Measurements from ENCODE around the gene LGALS9B.
A peak's percentile ranks its signal among the peaks of the same experiment; 100 is the strongest.
"Not testable (repeated sequence)": the region's sequence is repeated elsewhere in the genome, so short reads cannot be mapped to it uniquely, and the experiment has no call there.

The LGALS9B gene

DNA sequence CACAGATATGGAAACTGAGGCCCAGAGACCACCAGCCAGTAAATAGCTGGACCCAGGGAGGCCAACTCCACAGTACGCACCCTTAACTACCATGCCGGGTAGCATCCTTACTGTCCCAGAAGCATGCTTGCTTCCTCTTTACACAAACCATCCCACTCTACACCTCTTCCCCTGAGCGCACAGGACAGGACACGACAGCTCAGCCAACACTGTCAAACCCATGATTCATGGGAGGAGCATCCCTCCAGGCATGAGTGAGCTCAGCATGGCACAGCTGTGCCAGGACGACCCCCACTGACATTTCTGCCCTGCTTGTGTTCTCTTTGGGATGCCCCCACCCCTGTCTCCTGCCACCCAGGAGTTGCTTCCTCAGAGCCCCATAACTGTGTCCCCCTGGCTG is 340 bp downstream of the LGALS9B start:
- DNase-seq (ENCODE audit: low spot score): peak; percentile 20

DNA sequence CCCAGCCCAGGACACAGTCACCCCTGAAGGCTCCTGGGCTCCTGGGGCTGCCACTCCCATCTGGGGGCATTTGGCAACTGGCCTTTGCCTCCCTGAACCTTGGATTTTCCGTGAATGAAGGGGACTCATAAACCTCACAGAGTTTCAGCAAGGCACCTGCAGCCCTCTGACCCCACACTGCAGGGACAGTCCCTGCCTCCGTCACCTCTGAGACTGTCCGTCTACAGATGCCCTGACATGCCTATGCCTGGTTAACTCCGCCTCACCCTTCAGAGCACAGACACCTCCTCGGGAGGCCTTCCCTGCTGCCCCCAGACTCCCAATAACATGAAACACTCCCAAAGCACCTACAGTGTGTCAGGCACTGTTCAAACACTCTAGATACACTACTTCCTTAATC is 786 bp downstream of the LGALS9B start:
- not testable (repeated sequence) for DNase-seq (ENCODE audit: low spot score)

DNA sequence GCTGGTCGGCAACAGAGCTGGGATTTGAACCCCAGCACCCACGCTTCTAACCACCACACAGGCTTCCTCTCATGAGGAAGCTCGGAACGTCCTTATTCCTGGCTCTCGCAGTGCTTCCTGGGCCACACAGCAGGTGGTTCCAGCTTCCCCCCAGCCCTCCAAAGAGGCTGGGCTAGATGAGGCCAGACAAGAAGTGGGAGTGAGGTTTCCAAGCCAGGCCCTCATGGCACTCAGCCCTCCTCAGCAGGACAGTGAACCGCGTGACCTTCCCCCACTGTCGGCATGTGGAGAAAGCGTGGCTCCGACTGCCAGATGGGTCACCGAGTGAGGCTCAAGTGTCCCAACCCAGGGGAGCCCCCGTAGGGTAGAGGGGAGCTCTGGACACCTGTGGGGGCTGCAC is 1.8 kb downstream of the LGALS9B start:
- DNase-seq (ENCODE audit: low spot score): peak; percentile 33

DNA sequence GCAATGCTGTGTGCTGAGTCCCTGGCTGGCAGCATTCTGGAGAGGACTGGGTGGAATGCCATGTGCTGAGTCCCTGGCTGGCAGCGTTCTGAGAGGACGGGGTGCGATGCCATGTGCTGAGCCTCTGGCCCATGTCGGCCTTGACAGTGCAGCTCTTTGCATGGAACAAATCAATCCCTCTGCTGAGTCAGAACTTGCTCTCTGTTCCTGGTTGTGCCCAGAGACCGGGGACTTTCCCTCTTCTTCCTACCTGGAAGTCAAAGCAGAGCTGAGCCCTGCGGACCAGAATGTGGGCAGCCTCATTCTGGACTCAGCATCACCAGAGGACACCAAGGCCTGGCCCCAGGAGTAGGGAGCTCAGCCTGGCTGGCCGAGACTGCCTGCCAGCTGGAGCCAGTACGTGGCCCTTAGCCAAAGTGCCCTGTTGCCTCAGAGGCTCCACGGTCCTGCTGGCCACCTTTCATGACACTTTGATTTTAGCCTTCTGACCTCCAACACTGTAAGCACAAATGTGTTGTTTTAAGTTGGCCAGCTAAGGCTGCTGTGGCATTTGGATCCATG is 2.4 kb downstream of the LGALS9B start:
- DNase-seq (ENCODE audit: low spot score): peak; percentile 12

DNA sequence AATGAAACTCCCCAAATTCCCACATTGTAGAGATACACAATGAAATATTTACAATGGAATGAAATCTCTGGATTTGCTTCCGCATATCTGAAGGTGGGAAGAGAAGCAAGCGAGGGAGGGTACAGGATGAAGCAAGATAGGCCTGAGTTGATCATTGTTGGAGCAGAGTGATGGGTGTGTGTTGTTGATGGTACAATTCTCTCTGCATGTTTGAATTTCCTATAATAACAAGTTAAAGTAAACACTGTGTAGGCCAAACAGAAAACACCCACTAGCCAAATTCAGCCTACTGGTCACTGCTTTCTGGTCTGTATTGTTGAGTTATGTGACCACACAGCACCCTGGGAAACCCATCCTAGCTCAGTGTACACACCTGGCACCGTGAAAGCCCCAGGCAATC is 5.2 kb downstream of the LGALS9B start:
- not testable (repeated sequence) for DNase-seq (ENCODE audit: low spot score)

DNA sequence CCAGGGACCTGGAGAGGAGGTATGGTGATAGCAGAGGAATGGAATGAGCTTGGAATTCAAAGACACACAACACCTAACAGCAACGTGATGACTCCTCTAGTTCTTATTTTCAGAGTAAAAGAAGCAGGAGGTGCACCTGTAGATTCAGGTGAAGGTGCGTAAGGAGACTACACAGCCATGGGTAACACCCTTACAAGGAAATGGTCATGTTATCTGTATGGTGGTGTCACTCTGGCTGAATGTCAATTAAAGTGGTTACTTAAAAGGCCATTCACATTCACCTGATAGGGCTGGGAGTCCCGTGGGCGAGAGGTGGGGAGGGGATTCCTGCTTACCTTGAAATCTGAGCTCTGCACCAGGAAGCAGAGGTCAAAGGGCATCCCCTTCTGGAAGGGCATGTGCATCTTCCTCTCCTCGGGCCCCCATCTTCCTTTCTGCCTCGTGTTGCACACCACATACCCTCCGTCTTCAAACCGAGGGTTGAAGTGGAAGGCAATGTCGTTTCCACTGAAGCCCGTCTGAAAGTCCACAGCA is 9.4 kb downstream of the LGALS9B start:
- not testable (repeated sequence) for DNase-seq (ENCODE audit: low spot score)

DNA sequence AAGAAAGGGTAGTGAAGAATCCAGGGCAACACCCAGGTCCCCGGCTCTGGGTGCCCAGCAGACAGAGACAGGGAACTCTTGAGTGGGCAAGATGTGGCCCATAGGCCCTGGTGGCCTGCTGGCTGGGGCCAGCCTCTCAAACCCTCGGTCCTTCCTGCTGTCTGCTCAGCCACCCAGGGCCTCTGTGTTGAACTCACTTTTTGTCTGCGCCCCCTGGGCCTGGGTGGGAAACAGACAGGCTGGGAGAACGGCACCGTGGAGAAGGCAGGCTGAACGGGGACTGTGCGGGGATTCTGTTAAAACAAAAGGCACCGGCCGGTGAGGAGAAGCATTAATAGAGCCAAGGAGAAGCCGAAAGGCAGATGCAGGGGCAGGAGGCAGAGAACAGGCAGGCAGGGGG is 12.2 kb downstream of the LGALS9B start:
- not testable (repeated sequence) for DNase-seq (ENCODE audit: low spot score)

DNA sequence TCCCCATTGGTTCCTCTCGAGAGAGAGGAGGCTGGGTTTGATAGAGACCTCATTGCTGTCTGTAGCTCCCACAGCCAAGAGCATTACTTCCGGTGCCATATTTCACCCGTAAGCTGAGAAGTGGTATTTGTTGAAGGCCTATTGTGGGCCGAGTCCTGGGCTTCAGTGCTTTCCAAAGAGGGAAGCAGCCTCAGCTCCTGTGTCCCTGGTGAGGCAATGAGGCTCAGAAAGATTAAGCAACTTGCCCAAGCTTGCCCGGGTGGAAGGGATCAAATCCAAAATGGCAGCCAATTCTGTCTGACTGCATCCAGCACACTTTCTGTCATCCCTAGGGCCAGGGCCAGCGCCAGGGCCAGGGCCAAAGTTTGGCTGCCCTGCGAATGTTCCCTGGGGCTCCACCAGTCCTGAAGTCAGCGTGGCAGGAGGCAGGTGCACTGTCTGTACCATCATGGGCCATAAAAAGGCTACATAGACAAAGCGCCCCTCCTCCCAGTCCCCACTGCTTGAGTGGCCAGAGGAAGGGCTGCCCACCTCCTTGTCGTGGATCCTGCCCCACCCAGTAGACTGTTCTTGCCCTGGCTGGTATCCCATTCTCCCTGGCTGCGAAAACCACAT is 13.4 kb downstream of the LGALS9B start:
- not testable (repeated sequence) for DNase-seq (ENCODE audit: low spot score)

DNA sequence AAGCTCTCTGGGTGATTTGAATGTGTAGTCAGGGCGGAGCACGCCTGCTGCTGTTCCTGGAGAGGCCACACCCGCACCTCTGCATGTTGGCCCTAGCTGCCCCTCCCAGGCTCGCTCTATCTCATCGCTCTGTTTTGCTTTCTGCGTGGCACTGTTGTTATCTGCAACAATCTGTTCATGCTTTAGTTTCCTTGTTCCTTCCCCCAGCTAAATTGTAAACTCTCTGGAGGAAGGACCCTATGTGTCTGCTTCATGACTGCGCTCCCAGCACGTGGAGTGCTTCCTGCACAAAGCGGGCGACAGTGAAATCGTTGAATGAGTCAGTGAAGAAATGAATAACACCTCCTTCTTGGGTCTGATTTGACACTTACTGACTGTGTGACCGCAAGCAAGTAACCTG is 16.5 kb downstream of the LGALS9B start:
- not testable (repeated sequence) for DNase-seq (ENCODE audit: low spot score)

DNA sequence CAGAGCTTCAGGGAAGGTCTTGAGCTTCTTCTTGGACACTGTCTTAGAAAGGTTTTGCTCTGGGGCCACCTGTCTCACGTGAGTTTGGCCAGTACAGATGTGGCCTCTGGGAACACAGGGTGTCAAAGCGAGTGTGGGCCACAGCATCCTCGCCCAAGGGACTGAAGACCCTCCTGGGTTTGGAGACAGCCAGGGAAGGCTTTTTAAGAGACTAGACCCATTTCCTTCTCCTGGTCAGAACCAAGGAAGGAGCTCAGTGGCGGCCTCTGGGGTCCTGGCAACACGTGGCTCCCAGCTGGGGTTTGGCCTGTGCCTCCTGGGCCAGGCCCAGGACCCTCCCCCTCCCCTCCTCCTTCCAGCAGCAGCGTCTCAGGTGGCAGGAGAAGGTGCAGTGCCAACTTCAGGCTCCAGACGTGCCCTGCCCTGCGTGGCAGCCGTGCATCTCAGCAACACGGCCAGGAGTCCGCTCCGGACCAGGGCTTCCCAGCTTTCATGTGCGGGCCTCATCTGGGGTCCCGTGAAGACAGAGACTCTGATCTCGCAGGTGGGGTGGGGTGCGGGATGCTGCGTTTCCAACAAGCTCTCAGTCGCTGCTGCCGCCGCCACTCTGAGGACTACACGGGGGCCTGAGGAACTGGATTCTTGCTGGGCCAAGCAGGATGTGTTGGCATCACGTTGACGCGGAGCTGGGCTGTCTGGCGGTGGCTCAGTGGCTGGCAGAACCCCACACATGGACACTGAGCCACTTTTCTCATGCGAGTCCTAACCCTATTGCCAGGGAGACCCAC is 19.6 kb downstream of the LGALS9B start:
- DNase-seq (ENCODE audit: low spot score): peak; percentile 34

DNA sequence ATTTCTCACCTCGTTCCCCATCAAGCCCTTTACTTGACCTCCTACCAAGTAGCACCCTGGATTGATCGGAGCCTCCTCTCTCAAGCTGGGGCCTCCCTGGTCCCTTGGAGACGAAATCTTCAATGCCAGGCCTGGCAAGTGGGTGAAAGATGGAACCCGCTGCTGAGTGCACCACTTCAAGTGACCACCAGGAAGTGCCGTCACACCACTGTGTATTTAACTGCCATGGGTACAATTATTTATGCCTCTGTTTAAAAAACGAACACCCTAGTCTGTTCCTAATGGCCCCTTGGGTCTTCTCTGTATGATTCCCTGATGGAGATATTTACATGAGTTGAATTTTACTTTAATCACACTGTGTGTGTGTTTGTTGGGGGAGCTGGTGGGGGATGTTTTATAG is 20.4 kb downstream of the LGALS9B start:
- peak; percentile 32 for DNase-seq (ENCODE audit: low spot score)

DNA sequence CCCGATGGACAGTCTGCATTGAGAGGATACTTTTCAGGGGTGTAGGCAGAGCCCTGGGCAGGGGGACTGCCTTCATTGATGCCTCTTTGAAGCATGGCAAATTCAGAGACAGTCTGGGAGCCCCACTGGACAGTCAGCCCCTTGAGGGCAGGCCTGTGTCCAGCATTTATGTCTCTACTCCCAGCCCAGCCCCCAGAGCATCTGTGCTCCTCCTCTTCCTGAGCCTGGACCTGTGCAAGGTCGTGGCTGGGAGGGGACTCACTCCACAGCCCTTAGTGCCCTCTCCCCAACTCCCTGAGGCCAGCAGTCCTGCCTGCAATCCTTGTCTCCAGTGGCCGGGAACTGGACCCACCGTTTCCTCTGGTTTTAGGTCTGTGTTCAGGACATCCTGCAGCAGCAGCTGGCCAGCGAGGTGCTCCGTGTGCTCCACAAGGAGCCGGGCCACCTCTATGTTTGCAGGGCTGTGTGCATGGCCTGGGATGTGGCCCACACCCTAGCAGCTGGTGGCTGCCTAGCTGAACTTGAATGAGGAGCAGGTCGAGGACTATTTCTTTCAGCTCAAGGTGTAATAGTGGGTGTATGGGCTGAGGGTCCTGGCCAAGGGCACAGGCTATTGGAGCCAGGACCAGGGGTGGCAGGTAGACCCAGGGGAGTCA is 22.6 kb downstream of the LGALS9B start:
- peak; percentile 24 for DNase-seq (ENCODE audit: low spot score)

DNA sequence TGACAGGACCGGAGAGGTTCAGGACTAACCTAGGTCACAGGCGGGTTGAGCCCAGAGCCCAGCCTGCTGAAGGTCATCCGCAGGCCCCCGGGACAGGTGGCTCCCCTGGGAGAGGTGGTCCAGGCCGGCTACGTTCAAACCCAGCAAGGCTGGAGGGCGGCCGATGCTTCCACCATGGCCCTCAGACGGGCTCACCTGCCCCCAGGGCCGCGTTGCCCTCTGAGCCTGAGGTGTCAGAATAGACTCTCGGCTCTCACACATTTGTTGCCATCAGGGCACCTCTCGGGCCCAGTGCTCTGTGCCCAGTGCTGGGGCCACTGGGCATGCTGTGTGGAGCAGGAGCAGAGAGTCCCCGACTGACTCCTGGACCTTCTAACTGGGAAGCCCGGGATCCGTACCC is 23.2 kb downstream of the LGALS9B start:
- DNase-seq (ENCODE audit: low spot score): peak; percentile 24

DNA sequence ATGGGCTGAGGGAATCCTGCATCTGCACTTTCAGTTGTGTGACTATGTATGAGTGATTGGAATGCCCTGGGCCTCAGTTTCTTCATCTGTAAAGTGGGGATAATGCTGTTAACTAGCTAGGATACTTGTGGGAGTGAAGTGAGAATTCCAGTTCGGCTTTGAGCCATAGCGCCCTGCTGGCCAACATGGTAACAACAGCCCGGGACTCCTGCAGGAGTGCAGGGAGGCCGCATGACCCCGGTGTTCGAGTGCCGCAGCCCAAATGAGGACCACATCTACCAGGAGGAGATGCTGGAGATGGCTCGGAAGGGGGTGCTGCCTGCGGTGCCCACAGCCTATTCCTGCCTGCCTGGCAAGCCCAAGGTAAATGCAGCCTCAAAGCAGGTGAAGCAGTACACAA is 23.7 kb downstream of the LGALS9B start:
- not testable (repeated sequence) for DNase-seq (ENCODE audit: low spot score)

DNA sequence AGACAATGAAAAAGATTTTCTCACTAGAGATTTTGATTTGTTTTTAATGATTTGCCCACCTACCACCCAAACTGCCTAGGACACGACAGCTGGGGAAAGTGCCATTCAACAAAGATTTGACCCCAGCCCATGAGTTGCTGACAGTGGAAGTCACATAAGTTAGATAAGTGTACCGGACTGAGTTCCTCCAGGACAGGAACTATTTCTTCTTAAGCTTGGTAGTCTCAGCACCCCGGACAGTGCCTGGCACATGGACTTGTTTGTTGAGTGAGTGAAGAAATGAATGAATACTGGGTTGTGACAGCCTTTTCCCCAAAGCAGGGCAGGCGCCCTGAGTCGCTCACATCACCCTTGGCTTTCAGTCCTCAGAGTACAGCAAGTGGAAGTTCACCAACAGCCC is 26.7 kb downstream of the LGALS9B start:
- DNase-seq (ENCODE audit: low spot score): peak; percentile 31

DNA sequence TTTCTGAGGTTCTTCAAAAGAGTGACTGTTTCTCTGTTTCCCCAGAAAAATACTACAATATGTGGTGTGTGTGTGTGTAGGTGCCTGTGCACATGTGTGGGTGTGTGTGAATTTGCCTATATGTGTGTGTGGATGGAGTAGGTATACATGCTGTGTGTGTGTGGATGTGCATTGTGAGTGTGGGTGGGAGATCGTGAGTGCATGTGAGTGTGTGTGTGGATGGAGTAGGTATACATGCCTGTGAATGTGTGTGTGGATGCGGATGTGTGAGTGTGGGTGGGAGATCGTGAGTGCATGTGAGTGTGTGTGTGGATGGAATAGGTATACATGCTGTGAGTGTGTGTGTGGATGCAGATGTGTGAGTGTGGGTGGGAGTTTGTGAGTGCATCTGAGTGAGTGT is 32.2 kb downstream of the LGALS9B start:
- DNase-seq (ENCODE audit: low spot score): not testable (repeated sequence)

DNA sequence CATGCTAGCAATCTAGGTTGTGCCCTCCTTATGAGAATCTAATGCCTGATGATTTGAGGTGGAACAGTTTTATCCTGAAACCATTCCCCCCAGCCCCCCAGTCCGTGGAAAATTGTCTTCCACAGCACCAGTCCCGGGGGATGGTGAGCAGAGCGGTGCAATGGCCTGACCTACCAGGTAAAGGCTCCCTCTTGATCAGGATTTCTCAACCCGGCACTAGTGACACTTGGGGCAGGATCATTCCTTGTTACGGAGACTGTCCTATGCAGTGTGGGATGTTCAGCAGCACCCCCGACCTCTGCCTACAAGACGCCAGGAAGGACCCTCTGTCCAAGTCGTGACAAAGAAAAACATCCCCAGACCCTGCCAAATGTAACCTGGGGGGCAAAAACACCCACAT is 34.0 kb downstream of the LGALS9B start:
- DNase-seq (ENCODE audit: low spot score): not testable (repeated sequence)

DNA sequence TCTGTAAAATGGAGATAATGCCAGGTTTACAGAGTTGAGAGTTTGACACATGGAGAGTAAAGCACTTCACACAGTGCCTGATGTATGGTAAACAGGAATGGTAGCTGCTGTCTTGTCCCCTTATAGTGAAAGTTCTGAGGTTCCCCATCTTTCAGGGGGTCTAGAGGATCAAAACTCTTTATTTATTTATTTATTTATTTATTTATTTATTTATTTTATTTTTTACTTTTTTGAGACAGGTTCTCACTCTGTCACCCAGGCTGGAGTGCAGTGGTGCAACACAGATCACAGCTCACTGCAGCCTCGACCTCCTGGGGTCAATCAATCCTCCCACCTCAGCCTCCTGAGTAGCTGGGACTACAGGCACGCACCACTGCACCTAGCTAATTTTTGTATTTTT is 40.1 kb downstream of the LGALS9B start:
- not testable (repeated sequence) for DNase-seq (ENCODE audit: low spot score)

DNA sequence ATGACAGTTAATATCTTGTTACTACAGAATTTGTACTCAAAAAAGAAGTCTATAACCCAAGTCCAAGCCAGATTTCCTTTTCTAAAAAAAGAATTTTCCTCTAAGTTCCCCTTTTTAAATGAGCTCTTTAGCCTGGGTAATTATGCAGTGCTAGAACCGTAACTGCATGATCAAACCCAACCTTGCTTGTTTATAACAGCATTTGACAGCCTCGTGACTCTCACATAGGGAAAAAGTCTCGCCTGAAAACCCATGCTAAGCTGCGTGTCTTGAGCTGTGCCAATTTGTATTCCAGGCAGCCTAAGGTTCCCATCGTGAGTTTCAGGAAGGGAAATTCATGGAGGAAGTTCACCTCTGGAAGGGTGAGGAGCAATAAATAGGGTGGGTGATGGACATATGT is 44.5 kb downstream of the LGALS9B start:
- not testable (repeated sequence) for DNase-seq (ENCODE audit: low spot score)

DNA sequence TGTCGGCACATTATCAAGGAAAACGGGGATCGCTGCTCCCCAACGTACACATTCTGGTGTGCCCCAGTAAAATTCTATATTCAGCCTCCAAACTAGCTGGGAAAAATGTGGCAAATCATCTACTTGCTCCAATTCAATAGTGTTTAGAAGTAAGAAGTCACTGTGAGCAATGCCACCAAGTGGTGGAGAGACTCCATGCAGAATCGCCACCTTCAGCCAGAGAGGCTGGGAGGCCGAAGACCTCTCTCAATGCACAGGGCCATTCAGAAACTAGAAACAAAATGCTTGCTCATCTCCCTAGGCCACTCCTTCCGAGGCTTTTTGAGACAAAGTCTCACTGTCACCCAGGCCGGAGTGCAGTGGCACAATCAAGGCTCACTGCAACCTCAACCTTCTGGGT is 48.5 kb downstream of the LGALS9B start:
- DNase-seq (ENCODE audit: low spot score): not testable (repeated sequence)

DNA sequence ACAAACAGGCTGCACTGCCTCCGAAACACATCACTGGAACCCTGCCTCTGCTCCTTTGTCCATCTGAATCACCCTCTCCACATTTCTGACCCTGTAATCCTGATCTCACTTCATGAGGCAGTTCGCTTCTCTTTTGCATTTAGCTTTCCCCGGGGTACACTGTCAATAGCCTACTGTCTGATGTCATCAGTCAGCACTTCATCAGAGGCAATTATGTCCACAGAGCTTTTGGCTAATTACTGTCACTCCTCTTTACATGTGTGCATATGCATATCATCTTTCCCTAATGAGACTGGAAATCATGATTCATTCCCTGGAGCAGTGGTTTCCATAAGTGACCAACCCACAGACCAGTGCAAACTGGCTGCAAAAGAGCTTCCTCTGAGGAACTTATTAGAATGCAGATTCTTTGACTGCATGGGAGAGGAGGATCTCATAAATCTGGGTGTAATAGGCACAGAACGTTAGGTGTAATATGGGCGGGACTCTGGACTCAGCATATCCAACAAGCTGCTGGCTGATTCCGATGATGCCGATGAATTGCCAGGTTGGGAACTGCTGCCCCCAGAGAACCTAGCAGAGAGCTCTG is 49.8 kb downstream of the LGALS9B start:
- DNase-seq (ENCODE audit: low spot score): not testable (repeated sequence)

DNA sequence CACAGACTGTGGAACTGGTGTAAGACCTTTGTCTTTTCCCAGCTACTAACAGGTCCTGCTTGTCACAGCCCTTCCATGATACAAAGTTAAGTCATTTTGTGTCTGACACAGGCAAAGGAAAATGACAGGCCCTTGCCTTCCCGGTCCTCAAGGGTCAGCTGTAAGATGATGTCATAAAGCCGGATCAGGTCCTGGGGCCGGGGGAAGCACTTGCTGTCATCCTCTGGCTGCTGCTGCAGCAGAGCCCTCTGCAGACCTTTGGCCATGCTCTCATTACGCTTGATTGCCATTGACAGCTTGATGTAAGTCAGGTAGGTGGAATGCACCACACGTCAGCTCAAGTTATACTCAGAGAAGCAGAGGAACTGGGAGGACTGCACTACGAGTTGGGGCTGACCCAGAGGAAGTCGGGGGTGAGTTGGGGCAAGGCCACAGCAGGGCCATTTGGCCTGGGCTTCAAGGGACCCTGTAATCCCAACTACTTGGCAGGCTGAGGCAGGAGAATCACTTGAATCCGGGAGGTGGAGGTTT is 50.9 kb downstream of the LGALS9B start:
- DNase-seq (ENCODE audit: low spot score): not testable (repeated sequence)

Measured in ecto neural progenitor cell (in vitro differentiated cells).